HFFc6 (cell line): ENCODE results near the gene NCOA6. TPM values are rescaled to one million over a fixed set of nuclear protein-coding genes. Genes with fewer than 3 reads are reported as not detected.
"Not testable (repeated sequence)": the region's sequence is repeated elsewhere in the genome, so short reads cannot be mapped to it uniquely, and the experiment has no call there.

Source experiments
- DNase-seq: peaks from one replicate; pipeline ENCODE4 v3.0.0-alpha.2; 2018
- H3K27ac Mint-ChIP-seq: 2 replicates; pipeline ENCODE4 v1.8.0; 2020; ENCODE audit warnings: mild to moderate bottlenecking, mixed read lengths
- H3K27me3 Mint-ChIP-seq: 2 replicates; pipeline ENCODE4 v1.8.0; 2021; ENCODE audit warnings: mild to moderate bottlenecking, moderate library complexity, mixed read lengths; ENCODE audit not compliant: insufficient read depth
- H3K36me3 Mint-ChIP-seq: 2 replicates; pipeline ENCODE4 v1.8.0; 2021; ENCODE audit warnings: low read depth, mixed read lengths
- H3K4me1 Mint-ChIP-seq: 2 replicates; pipeline ENCODE4 v1.8.0; 2020; ENCODE audit warnings: low read depth, mixed read lengths
- H3K4me3 Mint-ChIP-seq: 2 replicates; pipeline ENCODE4 v1.8.0; 2020; ENCODE audit warnings: mild to moderate bottlenecking, moderate library complexity, mixed read lengths
- H3K9me3 Mint-ChIP-seq: 2 replicates; pipeline ENCODE4 v1.8.0; 2020; ENCODE audit warnings: mild to moderate bottlenecking, mixed read lengths
- total RNA-seq, 6 experiments: library from RNA; stranded (reverse); fragmentation: NEBNext Ultra II Directional; extraction: Animal tissue kit (Norgen Biotek cat#: 25700); gene quantifications; 2 replicates in 1 of 6; 3 replicates in 5 of 6; pipeline ENCODE4 v1.2.3, GENCODE V29; 2021
- TF ChIP-seq, protein P1 (sequence below): fragments of 200-600 bp; sonication (generic); IDR thresholded peaks from 2 replicates; pipeline ENCODE4 v1.5.0; 2021; ENCODE audit warnings: antibody characterized with exemption, mild to moderate bottlenecking

Gene NCOA6
- total RNA-seq, 6 experiments from 2014 or later: 17.6 to 21.0 (median 18.4) TPM

- Mint-ChIP-seq H3K36me3 (no peaks in the 10 kb centered on the region; the same call in 1 of the 2 replicates), H3K27me3 (no peaks in the 10 kb centered on the region), H3K9me3 (no peaks in the 10 kb centered on the region), H3K4me3 (no peak overlapping the region), H3K27ac (no peak overlapping the region), H3K4me1 (peaks cover 53% of the 10 kb centered on the region)
- TF ChIP-seq, protein P1, sequence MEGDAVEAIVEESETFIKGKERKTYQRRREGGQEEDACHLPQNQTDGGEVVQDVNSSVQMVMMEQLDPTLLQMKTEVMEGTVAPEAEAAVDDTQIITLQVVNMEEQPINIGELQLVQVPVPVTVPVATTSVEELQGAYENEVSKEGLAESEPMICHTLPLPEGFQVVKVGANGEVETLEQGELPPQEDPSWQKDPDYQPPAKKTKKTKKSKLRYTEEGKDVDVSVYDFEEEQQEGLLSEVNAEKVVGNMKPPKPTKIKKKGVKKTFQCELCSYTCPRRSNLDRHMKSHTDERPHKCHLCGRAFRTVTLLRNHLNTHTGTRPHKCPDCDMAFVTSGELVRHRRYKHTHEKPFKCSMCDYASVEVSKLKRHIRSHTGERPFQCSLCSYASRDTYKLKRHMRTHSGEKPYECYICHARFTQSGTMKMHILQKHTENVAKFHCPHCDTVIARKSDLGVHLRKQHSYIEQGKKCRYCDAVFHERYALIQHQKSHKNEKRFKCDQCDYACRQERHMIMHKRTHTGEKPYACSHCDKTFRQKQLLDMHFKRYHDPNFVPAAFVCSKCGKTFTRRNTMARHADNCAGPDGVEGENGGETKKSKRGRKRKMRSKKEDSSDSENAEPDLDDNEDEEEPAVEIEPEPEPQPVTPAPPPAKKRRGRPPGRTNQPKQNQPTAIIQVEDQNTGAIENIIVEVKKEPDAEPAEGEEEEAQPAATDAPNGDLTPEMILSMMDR: no peak
- DNase-seq: no peak
Observed at GRCh38 chr20:34817801-34818200, 7.7 kb downstream of the NCOA6 start.

- DNase-seq: no peak
- Mint-ChIP-seq H3K27ac (no peak overlapping the region), H3K4me3 (no peak overlapping the region), H3K4me1 (peaks cover 52% of the 10 kb centered on the region), H3K9me3 (no peaks in the 10 kb centered on the region), H3K36me3 (no peaks in the 10 kb centered on the region; the same call in 1 of the 2 replicates), H3K27me3 (no peaks in the 10 kb centered on the region)
- TF ChIP-seq, protein P1: no peak
Observed at GRCh38 chr20:34817072-34817471, 8.4 kb downstream of the NCOA6 start.

DNA sequence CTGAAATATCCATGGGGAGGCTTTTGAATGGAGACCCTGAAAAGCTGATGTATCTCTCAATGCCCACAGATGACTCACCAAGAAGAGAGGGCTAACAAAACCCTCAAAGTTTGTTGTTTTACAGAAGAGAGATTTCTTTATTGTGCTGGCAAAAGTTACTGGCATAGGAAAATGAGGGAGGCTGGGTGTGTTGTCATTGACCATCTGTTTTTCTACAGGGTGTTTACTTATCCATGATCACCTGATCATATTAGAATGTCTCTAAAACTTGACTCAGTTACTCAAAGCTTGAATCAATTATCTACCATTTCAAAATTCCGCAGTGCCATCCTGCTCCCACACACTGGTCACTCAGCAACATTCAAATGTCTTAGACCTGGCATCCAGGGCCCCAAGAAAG, 9.8 kb downstream of the NCOA6 start:
- Mint-ChIP-seq H3K27ac (0 out of 2 replicates have a peak overlapping the region, but pooled peaks have one; percentile 1), H3K36me3 (no peaks in the 10 kb centered on the region), H3K4me3 (no peak overlapping the region)

DNA sequence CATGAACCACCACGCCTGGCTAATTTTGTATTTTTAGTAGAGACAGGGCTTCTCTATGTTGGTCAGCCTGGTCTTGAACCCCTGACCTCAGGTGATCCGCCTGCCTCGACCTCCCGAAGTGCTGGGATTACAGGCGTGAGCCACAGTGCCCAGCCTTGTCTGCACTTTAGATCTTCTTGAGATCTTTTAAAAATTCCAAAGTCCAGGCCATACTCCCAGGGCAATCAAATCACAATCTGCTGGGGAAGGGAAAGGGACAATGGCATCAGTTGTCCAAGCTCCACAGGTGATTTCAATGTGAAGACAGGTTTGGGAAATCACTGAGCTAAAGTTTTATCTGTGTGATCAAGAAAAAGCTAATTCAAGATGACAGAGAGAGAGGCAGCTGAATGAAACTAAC, 16.9 kb downstream of the NCOA6 start:
- Mint-ChIP-seq H3K27me3 (no peaks in the 10 kb centered on the region), H3K4me3 (no peak overlapping the region), H3K9me3 (no peaks in the 10 kb centered on the region), H3K4me1 (peaks cover 5% of the 10 kb centered on the region; the same call in 1 of the 2 replicates), H3K36me3 (no peaks in the 10 kb centered on the region), H3K27ac (no peak overlapping the region)
- TF ChIP-seq, protein P1: no peak
- DNase-seq: no peak

More for the DNA sequence above, 9.8 kb downstream of the NCOA6 start:
- TF ChIP-seq, protein P1: no peak
- H3K27me3 Mint-ChIP-seq: no peaks in the 10 kb centered on the region
- DNase-seq: no peak
- H3K9me3 Mint-ChIP-seq: no peaks in the 10 kb centered on the region
- H3K4me1 Mint-ChIP-seq: peaks cover 41% of the 10 kb centered on the region

DNA sequence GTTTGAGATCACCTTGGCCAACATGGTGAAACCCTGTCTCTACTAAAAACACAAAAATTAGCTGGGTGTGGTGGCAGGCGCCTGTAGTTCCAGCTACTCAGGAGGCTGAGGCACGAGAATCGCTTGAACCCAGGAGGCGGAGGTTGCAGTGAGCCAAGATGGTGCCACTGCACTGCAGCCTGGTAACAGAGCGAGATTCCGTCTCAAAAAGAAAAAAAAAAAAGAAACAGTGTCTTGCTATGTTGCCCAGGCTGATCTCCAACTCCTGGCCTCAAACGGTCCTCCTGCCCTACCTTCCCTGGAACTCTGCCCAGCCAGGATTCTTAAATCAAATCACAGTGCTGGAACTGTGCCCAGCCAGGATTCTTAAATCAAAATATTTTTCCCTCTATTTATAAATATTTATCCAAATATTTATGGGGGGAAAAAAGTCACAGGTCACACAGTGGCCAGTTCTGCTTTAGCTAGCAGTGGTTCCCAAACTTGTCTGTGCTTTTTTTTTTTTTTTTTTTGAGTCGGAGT, 17.4 kb downstream of the NCOA6 start:
- not testable (repeated sequence) for H3K4me1 Mint-ChIP-seq, DNase-seq, H3K27me3 Mint-ChIP-seq, H3K36me3 Mint-ChIP-seq, H3K27ac Mint-ChIP-seq, H3K9me3 Mint-ChIP-seq, H3K4me3 Mint-ChIP-seq

GRCh38 chr20:34806255-34806654, 19.2 kb downstream of the NCOA6 start:
- H3K36me3 Mint-ChIP-seq: peaks cover 9% of the 10 kb centered on the region
- H3K27me3 Mint-ChIP-seq: no peaks in the 10 kb centered on the region
- no peak for DNase-seq
- H3K27ac Mint-ChIP-seq: no peak overlapping the region
- no peak overlapping the region for H3K4me3 Mint-ChIP-seq
- TF ChIP-seq, protein P1: no peak
- H3K4me1 Mint-ChIP-seq: no peaks in the 10 kb centered on the region
- no peaks in the 10 kb centered on the region for H3K9me3 Mint-ChIP-seq
